ENCODE measurements around the gene CCL1. TPM values are rescaled to one million over a fixed set of nuclear protein-coding genes. Genes with fewer than 3 reads are reported as not detected.

Gene CCL1
- total and polyA plus RNA-seq, 4 donors: not detected

DNA sequence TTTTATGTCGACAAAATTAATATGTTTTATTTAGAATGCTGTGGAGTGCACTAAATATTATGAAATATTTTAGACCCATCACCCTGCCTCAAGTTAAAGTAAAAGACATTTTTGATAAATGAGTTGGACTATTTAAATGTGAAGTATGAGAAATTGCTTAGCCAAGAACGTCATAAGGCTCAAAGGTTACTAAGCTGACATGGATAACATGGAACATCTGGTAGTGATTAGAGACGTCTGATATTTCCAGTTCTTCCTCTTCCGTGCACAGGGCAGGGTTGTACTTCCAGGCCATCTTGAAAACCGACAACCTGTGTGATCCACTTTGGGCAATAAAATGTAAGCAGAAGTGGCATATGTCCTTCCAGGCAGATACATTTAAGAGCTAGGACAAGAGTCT, 51.0 kb downstream of the CCL1 start:
- no peak for TF ChIP-seq RXRA (IDR thresholded peaks at IDR 0.05)
- peak; percentile 91 for TF ChIP-seq NR2F2 (IDR thresholded peaks at IDR 0.05)
- Histone ChIP-seq H3K9me3 (ENCODE audit: control insufficient read depth in 4 of 4, low read length in 3 of 4) (no peaks in the 10 kb centered on the region), H3K27ac (ENCODE audit: low read depth in 1 of 2, low read length in 2 of 2) (peak overlapping the region in 1 of 2 donors; percentile 31), H3K9ac (ENCODE audit: low read depth in 1 of 2, low read length in 2 of 2) (no peak overlapping the region), H3K36me3 (ENCODE audit: control insufficient read depth in 4 of 4, insufficient read depth in 3 of 4, low read depth in 1 of 4, low read length in 3 of 4) (no peaks in the 10 kb centered on the region), H3K4me3 (ENCODE audit: low read depth in 1 of 3, low read length in 3 of 3) (no peak overlapping the region), H3K27me3 (ENCODE audit: control insufficient read depth in 4 of 4, insufficient read depth in 4 of 4, low read length in 3 of 4) (peaks cover 0 to 7% (median 1%) of the 10 kb centered on the region in 4 donors), H3K4me1 (ENCODE audit: control insufficient read depth in 4 of 4, insufficient read depth in 4 of 4, low read length in 3 of 4) (no peaks in the 10 kb centered on the region)
- WGBS: 58% methylated on average over 5 of the region's 5 CpGs
- DNase-seq (ENCODE audit: low spot score): no peak

DNA sequence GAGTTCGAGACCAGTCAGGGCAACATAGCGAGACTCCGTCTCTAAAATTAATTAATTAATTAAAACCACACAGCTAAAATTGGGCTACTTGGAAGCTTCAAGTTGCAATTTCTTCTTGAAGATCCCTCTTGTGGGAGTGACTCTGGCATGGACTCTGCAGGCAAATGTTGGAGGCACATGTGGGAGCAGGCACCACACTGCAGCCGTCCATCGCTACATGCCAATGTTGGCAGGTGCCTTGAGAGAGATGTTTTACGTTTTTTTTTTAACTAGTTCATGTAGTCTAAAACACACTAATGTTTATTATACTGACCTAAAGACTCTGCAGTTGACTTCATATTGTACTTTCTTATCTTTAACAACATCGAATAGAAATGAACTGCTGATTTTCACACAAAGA, 51.7 kb downstream of the CCL1 start:
- Histone ChIP-seq H3K4me3 (ENCODE audit: low read depth in 1 of 3, low read length in 3 of 3) (no peak overlapping the region), H3K4me1 (ENCODE audit: control insufficient read depth in 4 of 4, insufficient read depth in 4 of 4, low read length in 3 of 4) (no peaks in the 10 kb centered on the region), H3K9ac (ENCODE audit: low read depth in 1 of 2, low read length in 2 of 2) (no peak overlapping the region), H3K27ac (ENCODE audit: low read depth in 1 of 2, low read length in 2 of 2) (no peak overlapping the region), H3K36me3 (ENCODE audit: control insufficient read depth in 4 of 4, insufficient read depth in 3 of 4, low read depth in 1 of 4, low read length in 3 of 4) (no peaks in the 10 kb centered on the region), H3K27me3 (ENCODE audit: control insufficient read depth in 4 of 4, insufficient read depth in 4 of 4, low read length in 3 of 4) (peaks cover 0 to 7% (median 1%) of the 10 kb centered on the region in 4 donors), H3K9me3 (ENCODE audit: control insufficient read depth in 4 of 4, low read length in 3 of 4) (no peaks in the 10 kb centered on the region)
- DNase-seq (ENCODE audit: low spot score): no peak
- TF ChIP-seq JUND (IDR thresholded peaks at IDR 0.05) (no peak), CTCF (IDR thresholded peaks at IDR 0.05; ENCODE audit: low read depth, low read length, missing input control) (no peak), RXRA (IDR thresholded peaks at IDR 0.05) (no peak), ATF3 (IDR thresholded peaks at IDR 0.05) (no peak), YY1 (IDR thresholded peaks at IDR 0.05) (no peak), ZBTB33 (IDR thresholded peaks at IDR 0.05) (no peak), SP1 (IDR thresholded peaks at IDR 0.05) (no peak), FOXA1 (IDR thresholded peaks at IDR 0.05) (no peak), FOXA2 (IDR thresholded peaks at IDR 0.05) (no peak), RAD21 (IDR thresholded peaks at IDR 0.05) (no peak), GABPA (IDR thresholded peaks at IDR 0.05 in 1 of 2, conservative IDR thresholded peaks at IDR 0.05 in 1 of 2) (no peak), EGR1 (IDR thresholded peaks at IDR 0.05; ENCODE audit: low read depth in 2 of 2) (no peak), HNF4G (IDR thresholded peaks at IDR 0.05) (no peak), HNF4A (conservative IDR thresholded peaks at IDR 0.05) (no peak)
- TF ChIP-seq, protein P1, sequence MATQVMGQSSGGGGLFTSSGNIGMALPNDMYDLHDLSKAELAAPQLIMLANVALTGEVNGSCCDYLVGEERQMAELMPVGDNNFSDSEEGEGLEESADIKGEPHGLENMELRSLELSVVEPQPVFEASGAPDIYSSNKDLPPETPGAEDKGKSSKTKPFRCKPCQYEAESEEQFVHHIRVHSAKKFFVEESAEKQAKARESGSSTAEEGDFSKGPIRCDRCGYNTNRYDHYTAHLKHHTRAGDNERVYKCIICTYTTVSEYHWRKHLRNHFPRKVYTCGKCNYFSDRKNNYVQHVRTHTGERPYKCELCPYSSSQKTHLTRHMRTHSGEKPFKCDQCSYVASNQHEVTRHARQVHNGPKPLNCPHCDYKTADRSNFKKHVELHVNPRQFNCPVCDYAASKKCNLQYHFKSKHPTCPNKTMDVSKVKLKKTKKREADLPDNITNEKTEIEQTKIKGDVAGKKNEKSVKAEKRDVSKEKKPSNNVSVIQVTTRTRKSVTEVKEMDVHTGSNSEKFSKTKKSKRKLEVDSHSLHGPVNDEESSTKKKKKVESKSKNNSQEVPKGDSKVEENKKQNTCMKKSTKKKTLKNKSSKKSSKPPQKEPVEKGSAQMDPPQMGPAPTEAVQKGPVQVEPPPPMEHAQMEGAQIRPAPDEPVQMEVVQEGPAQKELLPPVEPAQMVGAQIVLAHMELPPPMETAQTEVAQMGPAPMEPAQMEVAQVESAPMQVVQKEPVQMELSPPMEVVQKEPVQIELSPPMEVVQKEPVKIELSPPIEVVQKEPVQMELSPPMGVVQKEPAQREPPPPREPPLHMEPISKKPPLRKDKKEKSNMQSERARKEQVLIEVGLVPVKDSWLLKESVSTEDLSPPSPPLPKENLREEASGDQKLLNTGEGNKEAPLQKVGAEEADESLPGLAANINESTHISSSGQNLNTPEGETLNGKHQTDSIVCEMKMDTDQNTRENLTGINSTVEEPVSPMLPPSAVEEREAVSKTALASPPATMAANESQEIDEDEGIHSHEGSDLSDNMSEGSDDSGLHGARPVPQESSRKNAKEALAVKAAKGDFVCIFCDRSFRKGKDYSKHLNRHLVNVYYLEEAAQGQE (IDR thresholded peaks at IDR 0.05): no peak
- TF ChIP-seq, protein P2, sequence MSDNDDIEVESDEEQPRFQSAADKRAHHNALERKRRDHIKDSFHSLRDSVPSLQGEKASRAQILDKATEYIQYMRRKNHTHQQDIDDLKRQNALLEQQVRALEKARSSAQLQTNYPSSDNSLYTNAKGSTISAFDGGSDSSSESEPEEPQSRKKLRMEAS (IDR thresholded peaks at IDR 0.05): no peak
- 83% methylated on average over 7 of the region's 7 CpGs for WGBS

Other genes with a start within 250 kb of the CCL1 start
- gene CCL2, start 107.9 kb downstream of the CCL1 start, total RNA-seq: 1 to 10 TPM; 3.5 to 6.1 TPM
- 1 to 10 TPM; 4.7 to 8.9 TPM for gene CCL2, start 107.9 kb downstream of the CCL1 start, polyA plus RNA-seq
- not detected for gene CCL7, start 93.0 kb downstream of the CCL1 start, total RNA-seq
- gene CCL7, start 93.0 kb downstream of the CCL1 start, polyA plus RNA-seq: not detected
- not detected for gene CCL11, start 77.5 kb downstream of the CCL1 start, total RNA-seq
- gene CCL11, start 77.5 kb downstream of the CCL1 start, polyA plus RNA-seq: not detected
- gene CCL8, start 43.8 kb downstream of the CCL1 start, total RNA-seq: not detected
- under 1 TPM in 1 of 2 donors, not detected in 1; 0.03 TPM for gene CCL8, start 43.8 kb downstream of the CCL1 start, polyA plus RNA-seq
- under 1 TPM in 1 of 2 donors, not detected in 1; 0.84 TPM for gene CCL13, start 6.8 kb downstream of the CCL1 start, total RNA-seq
- gene CCL13, start 6.8 kb downstream of the CCL1 start, polyA plus RNA-seq: under 1 TPM in 1 of 2 donors, not detected in 1; 0.12 TPM
- gene TMEM132E, start 216.3 kb upstream of the CCL1 start, total RNA-seq: 1 to 10 TPM in 1 of 2 donors, under 1 TPM in 1; 0.25 to 1.2 TPM
- under 1 TPM in 1 of 2 donors, not detected in 1; 0.46 TPM for gene TMEM132E, start 216.3 kb upstream of the CCL1 start, polyA plus RNA-seq